AG09319 (cell line): ENCODE results near the gene STAG2.

Source experiments
- DNase-seq: peaks from one replicate; pipeline ENCODE4 v3.0.0-alpha.2; 2010; ENCODE audit warnings: low read depth; ENCODE audit errors: extremely low read depth
- TF ChIP-seq, protein P1 (sequence below): IDR thresholded peaks from 2 replicates; pipeline ENCODE4 v1.5.1; 2011; ENCODE audit warnings: low read depth, mild to moderate bottlenecking, inconsistent platforms, low read length, moderate library complexity

STAG2 gene

DNA sequence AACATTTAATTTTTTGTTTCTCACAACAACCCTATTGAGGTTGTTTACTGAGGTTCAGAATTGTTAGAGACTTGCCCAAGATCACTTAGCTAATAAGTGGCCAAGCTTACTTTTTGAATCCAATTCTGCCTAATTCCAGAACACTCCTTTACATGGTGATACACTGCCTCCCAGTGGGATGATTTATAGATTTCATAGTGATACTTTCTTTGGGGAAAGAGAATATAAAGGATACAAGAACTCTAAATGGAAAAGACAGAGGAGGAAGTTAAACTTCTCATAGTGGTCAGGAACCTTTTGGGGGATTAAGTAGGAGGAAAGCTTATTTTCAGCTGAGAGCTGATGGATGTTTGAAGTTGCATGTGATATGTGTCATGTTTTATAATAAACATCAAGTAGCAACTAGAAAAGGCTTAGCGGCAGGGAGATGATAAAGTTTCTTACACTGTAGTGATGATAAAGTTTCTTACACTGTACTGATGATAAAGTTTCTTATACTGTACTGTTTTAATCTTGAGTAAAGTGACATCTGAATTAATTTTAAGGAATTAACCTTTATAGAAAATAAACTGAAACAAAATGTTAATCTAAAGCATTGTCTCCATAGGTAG is 15.3 kb downstream of the STAG2 start:
- DNase-seq, result no peak
- TF ChIP-seq, protein P1, sequence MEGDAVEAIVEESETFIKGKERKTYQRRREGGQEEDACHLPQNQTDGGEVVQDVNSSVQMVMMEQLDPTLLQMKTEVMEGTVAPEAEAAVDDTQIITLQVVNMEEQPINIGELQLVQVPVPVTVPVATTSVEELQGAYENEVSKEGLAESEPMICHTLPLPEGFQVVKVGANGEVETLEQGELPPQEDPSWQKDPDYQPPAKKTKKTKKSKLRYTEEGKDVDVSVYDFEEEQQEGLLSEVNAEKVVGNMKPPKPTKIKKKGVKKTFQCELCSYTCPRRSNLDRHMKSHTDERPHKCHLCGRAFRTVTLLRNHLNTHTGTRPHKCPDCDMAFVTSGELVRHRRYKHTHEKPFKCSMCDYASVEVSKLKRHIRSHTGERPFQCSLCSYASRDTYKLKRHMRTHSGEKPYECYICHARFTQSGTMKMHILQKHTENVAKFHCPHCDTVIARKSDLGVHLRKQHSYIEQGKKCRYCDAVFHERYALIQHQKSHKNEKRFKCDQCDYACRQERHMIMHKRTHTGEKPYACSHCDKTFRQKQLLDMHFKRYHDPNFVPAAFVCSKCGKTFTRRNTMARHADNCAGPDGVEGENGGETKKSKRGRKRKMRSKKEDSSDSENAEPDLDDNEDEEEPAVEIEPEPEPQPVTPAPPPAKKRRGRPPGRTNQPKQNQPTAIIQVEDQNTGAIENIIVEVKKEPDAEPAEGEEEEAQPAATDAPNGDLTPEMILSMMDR, result peak; percentile 25

DNA sequence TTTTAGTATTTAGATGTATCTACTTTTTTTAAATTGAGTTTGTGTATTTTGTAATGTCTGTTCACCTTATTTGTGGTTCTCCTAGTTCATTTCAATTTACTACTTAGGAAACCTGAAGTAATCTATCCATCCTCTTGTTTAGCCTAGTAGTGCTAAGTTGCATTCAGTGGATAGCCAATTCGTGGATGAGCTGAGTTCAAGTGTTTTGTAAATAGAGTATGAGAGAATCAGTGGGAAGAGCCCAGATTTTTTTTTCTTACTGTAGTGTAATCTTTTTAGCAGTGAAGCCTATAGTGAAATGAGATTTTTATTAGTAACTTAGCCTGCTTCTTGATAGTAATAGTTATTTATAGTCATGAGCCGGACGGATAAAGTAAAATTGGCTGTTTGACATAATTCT is 21.7 kb downstream of the STAG2 start:
- DNase-seq, result no peak

DNA sequence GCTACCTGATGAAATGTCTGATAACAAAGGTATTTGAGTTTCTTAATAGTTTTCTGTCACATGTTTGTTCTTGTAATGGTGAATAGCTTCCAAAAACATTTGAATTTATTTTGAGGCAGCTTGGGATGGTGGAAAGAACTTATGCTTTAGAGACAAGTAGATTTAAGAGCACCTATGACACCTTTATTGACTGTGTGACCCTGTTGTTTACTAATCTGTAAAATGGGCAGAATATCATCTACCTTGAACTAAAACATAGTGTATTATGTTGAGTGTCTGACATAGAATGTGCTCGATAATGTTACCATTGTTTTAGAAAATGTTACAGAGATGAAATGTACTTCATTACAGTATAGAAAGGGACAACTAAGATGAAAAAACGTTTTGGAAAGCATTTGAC is 24.9 kb downstream of the STAG2 start:
- no peak for DNase-seq
- TF ChIP-seq, protein P1, result no peak

More for the DNA sequence above, 21.7 kb downstream of the STAG2 start:
- TF ChIP-seq, protein P1, result no peak

DNA sequence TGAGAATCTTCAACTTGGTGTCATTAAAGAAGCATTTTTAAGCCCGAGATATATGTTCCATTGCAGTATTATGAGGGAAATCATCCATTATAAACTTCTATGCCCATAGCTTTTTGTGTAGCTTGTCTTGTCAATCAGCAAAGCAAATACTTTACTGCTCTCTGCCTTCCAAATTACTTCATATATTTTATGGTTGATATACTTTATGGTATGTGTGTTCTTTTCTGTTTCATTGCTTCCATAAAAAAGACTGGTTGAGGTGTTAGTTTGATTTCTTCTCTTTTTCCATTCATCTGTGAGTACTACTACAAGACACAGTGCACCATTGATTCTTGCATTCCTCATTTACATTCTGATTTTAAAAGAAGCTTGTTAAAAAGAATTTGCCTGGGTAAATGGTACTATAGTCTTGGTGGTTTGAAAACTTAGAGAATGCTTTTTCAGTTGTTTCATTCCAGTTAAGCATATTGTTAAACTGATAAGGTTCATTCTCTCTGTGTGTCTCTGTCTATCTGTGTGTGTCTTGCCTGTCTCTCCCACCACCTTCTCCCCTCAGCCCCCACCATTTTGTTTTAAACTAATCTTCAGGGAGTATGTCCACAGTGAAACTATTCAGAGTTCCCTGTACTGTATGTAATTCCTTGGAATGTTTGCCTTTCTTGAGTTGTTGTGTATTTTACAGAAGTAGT is 27.1 kb downstream of the STAG2 start:
- TF ChIP-seq, protein P1, result no peak
- no peak for DNase-seq

DNA sequence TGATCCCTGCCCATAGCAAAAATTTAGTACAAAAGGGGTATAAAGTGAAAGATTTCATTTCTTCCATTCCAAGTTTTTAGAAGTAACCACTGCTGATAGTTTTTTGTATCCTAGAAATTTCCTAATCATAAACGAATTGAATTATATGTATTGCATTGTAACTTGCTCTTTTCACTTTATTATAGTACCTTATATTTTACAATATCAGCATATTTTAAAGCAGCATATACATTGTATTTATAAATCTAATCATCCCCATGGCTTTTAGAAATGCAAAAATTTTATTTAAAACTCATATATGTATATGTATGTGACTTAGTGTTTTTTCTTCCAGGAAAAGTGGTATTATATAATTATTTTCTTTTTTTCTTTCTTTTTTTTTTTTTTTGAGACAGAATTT is 27.7 kb downstream of the STAG2 start:
- DNase-seq, result no peak
- TF ChIP-seq, protein P1, result no peak

DNA sequence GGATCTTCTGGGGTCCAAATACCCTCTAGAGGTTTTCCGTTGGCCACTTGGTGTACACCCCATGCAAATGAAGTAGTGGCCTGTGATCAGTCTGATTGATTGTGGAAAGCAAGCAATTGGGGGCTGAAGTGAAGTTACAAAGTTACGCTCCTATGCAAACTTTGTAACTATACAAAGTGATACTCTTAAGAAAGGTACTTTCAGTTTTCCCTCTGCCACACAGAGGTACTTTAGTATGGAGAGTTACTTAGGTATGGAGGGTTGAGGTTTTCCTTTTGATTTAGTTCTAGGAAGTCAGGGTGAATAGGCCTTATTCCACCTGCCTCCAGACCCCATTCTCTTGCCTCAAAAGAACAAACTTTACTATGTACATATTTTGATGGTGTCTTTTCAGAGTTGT is 28.7 kb downstream of the STAG2 start:
- TF ChIP-seq, protein P1, result no peak
- DNase-seq, result no peak

DNA sequence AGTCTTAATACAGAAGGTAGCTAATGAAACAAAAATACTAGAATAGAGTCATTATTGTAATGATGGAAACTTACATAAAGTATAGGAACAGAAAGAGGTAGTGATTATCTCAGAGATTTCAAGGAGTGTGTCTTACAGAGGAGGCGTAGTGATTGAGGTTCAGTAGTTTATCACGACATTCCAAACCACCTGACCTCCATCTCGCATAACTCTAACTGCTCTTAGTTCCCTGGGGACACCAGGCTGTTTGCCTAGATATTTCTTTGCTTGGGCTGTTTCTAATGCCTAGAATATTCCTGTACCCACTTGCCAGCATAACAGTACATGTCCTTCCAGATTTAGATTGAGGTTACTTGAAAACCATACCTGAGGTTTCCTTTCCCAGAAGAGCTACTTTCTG is 29.1 kb downstream of the STAG2 start:
- DNase-seq, result no peak

More for the DNA sequence above, 29.1 kb downstream of the STAG2 start:
- TF ChIP-seq, protein P1, result no peak
